Fibroblast of skin of abdomen (primary cell): Measurements from ENCODE around the gene UBE2J1.

Source experiments
- DNase-seq: peaks from one replicate; pipeline ENCODE4 v3.0.0-alpha.2; 2013

Gene UBE2J1

DNA sequence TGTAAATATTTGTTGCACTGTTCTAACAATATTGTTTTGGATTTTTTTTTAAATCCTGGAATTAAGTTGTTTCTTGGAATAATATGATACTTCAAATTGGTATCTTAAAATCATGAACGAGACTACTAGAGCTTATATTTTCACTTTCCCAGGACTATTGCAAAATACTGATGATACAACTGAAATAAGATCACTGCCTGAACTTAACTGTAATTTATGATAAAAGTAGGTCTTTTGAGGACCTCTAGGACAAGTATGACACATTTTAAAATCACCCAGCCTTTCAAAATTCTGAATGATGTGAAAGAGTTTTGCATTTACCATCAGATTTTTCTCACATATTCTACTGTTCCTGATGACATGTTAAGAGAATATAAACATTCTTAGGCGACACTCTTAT, 8.6 kb upstream of the UBE2J1 start:
- DNase-seq = no peak

GRCh38 chr6:89360415-89360999, 8.0 kb upstream of the UBE2J1 start:
- peak; percentile 76 for DNase-seq

GRCh38 chr6:89359561-89359960, 7.0 kb upstream of the UBE2J1 start:
- no peak for DNase-seq

- no peak for DNase-seq
Observed at GRCh38 chr6:89357390-89357789, 4.9 kb upstream of the UBE2J1 start.

DNA sequence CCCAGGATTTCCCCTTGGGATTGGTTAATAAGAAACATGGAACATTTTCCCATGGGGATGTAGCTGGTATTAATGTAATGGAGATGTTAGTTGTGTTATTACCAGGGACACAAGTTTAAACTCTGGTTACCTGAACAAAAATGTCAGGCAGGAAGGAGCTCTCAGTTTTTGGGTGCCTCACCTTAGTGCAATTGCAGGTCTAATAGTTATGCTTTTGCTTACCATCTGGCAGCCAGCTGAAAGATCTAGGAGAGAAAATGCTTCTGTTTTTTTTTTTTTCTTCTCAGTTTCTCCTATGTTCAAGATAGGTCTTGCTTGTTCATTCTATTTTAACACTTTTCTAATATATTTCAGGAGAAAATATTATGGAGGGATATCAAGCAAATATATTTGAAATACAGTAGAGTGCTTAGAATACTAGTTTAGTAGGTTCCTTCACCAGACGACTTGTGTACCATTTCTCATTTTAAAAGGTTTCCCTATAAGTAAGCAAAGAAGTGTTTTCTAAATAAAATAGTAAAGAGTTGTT, 4.2 kb upstream of the UBE2J1 start:
- DNase-seq = no peak

DNA sequence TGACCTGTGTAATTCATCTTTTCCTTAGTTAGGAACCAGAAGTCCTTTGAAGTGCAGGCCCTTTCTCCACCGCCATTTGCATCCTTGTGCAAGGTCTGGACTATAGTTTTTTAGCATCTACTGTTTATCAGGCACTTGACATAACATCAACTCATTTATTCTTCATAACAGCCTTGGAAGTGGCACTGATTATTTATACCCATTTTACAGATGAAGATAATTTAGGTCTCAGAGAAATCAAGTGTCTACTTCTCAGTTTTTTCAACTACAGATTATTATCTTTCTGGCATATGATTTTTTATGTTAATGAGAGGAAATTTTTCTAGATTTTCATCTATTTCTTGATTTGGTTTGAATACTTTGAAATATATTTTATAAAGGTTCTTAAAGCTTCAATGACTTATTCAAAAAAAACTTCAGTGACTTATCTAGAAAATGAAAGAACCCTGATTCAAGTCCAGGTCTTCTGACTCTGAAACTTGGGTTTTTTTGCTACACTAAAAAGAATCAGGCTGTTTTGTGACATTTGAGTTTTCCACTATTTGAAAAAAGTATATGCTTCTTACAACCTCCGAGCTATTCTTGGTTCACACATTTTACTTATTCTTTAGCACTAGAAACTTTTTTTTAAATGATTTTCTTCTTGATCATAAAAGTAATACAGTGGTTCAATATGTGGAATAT, 3.1 kb upstream of the UBE2J1 start:
- DNase-seq = no peak

GRCh38 chr6:89353702-89354392, 1.3 kb upstream of the UBE2J1 start:
- no peak for DNase-seq

DNA sequence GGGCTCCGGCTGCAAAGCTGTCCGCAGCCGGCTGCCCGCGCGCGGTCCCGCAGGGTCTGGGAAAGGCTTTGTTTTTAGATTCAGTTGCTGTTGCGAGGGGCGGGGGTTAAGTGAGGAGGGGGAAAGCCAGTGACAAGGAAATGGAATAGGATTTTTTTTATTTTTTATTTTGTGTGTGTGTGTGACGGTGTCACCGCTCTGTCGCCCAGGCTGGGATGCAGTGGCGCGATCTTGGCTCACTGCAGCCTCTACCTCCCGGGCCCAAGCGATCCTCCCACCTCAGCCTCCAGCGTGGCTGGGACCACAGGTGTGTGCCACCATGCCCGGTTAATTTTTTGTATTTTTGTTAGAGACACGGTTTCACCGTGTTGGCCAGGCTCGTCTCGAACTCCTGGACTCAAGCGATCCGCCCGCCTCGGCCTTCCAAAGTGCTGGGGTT, 615 bp upstream of the UBE2J1 start:
- DNase-seq = no peak

DNA sequence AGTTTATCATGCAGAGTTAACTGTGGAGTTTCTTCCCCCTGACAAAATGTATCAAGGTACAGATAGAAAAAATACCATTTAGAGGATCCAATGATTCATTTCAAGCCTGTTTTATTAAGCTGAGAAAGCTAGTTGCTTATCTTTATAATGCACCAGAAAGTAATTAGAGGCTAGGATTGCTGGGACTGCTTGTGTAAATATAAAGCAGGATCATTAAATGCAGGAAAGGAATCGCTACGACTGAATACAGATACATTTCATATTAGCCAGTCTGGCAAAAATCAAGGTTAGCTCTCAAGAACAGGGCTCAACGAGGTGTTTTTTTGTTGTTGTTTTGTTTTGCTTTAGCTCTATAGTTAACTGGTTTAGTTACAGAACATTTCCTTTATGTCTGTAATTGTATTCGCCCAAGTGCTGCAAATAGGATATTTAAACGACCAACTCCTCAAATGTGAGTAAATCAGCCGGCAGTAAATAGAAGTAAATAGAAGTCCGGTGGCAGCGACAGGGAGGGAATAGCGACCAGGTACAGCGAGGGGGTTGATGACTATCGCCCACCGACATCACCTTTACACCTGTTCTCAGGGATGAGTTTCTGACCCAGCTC, 748 bp downstream of the UBE2J1 start:
- no peak for DNase-seq

DNA sequence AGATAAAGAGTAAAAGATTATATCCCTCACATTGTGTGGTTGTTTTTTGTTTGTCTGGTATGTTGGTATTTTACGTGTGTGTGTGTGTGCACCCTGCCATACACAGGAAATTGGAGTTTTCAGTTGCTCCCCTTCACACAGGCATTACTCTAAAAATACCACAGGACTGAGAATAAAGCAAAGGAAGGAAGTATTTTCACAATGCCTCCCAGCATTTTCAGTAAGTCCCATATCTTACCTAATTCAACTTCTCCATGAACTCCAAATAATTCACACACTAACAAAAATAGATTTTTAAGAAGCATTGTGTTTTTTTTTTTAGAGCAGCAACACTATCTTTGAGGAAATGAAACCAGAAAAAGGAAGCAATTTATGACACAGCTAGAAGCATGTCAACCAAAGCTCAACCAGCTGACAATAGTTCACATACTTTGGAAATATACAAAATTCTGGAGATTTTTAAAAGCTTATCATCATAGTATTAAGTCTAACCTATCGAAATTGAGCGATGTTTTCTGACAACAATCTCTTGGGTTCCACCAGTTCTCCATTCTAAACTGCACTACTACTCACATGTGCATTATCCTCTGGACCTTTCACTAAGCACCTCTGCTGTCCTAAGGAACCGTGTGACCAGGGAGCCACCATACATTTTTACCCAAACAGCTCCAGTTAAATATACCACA, 2.1 kb downstream of the UBE2J1 start:
- peak; percentile 16 for DNase-seq

- DNase-seq = peak; percentile 29
Observed at GRCh38 chr6:89348372-89348771, 4.2 kb downstream of the UBE2J1 start.

DNA sequence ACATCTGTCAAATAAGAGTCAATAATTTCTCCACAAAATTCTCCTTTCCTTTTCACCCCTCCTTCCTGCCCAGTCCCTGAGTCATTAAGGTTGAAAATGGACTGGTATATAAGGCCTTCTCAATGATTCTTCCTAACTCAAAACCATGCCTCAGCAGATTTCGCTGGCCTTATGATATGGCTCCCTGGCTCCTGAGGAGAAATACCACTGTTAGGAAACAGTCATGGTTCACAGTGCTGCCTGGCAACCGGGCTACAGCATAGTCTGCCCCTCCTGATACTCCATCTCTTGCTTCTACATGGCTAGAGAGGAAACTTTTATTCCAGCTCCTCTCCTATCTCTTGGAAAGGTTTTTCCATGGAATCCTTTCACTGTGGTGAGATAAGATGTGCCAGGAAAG, 4.7 kb downstream of the UBE2J1 start:
- no peak for DNase-seq

- DNase-seq = peak; percentile 48
Observed at GRCh38 chr6:89346433-89346832, 6.1 kb downstream of the UBE2J1 start.

- no peak for DNase-seq
Observed at GRCh38 chr6:89339565-89339964, 13.0 kb downstream of the UBE2J1 start.

- DNase-seq = no peak
Observed at GRCh38 chr6:89335164-89335563, 17.4 kb downstream of the UBE2J1 start.

DNA sequence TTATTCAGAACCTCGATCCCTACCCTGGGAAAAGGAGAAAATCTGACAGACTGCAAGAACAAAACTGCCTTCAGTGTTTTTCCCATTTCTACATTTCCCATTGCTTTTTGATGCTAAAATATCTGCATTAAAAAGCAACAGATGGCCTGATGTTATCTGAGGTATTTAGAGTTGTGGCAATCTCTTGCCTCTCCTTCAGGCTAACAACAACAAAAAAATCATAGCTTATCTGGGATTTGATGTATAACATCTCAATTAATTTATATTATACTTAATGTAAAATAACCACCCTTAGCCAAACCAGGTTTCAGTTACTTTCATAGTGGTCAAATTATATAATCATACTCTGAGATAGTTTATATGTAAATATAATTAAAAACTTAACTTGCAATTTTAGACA, 21.6 kb downstream of the UBE2J1 start:
- no peak for DNase-seq

DNA sequence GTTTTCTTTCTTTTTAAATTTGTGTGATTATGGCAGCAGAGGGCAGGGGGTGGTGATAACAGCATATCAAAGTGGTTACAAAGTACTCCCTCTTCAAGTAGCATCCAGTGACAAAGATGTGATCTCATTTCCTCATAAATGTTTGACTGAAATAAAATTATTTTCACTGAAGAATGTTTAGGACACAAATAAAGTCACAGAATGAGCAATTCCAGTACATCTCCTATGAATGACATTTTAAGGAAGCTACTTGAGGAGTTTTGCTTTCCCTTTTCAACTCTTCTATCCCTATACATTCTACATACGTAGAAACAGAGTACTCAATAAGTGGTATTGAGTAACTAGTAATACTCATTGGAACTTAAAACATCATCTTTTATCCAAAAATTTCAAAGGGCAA, 23.5 kb downstream of the UBE2J1 start:
- no peak for DNase-seq

- DNase-seq = no peak
Observed at GRCh38 chr6:89324304-89324703, 28.2 kb downstream of the UBE2J1 start.

DNA sequence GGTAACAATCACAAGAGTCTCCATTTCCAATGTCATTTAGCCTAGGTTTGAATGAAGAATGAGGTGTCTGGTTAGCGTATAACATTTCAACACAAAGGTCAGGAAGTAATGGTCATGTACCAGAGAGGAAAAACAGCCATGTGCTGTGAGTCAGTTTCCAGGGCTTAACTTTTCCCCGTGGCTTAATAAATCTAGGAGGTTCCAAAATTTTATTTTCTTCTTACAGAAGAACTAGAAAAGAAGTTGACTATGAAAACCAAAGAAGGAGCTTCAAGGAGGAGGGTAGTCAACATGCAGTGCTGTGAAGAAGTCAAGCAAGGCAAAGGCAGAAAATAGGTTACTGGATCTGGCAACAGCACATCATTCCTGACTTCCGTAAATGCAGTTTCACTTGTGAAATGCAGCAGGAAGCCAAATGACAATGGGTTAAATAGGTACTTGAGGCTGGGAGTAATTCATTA, 29.0 kb downstream of the UBE2J1 start:
- peak; percentile 17 for DNase-seq

DNA sequence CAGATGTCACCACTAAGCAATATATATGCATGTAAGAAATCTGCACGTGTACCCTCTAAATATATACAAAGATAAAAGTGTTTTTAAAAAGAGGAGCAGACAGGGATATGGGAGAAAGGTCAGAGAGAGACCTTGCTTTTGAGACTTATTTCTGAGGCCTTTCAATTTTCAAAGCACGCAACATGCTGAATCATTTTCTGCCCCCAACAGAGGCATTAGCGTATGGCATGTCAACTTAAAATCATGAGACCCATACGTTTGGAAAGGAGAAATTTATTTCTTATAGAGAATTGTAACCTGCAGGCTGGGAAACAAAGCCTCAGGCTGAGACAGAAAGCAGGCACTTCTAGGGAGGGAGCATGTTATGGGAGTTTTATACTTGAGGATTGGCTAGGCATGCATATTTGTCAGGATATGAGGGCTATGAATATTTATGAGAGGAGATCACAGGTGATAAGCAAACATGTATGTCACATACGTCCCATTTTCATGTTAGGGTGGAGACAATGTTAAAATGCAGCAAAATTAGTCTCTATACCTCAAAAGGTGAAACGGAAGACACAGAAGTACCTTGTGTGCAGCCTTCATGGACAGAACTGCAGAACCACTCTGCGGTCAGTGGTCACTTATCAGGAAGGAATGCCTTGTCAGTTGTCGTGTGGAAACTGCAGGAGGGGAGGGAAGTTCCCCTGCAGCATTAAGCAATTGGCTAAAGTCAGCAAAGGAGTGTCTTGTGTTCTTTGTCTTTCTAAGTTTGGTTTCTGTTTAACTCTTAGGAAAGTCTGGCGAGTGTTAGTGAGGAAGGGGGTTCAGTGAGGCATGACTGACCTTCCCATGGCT, 31.2 kb downstream of the UBE2J1 start:
- no peak for DNase-seq

GRCh38 chr6:89320012-89320559, 32.4 kb downstream of the UBE2J1 start:
- no peak for DNase-seq
